IMR-90 (cell line): ENCODE measurements around the gene ROBO1. TPM values are rescaled to one million over a fixed set of nuclear protein-coding genes. Genes with fewer than 3 reads are reported as not detected.
A peak's percentile ranks its signal among the peaks of the same experiment; 100 is the strongest.

Experiments
- ATAC-seq: fragments of 200-7000 bp; cut with Tn5 transposase; 2 replicates; pipeline ENCODE4 v1.9.1; 2020; ENCODE audit warnings: low read depth, mild to moderate bottlenecking, moderate library complexity
- BruUV-seq: library from RNA; stranded (reverse); fragments of 400-500 nt; replicated peaks from 2 replicates; lab custom pipeline; 2021; lab: Mats Ljungman, UMichigan
- CTCF ChIA-PET: fragments of 300-600 bp; formaldehyde crosslinking; extraction: SDS; loops from one replicate; lab custom pipeline; 2021; ENCODE audit warnings: antibody characterized with exemption; lab: Yijun Ruan, JAX
- POLR2A ChIA-PET: fragments of 300-600 bp; sonication (Branson Sonifier 250); formaldehyde crosslinking; loops from one replicate; lab custom pipeline; 2022; ENCODE audit warnings: antibody characterized with exemption; ENCODE audit not compliant: unreplicated experiment; lab: Charles Lee
- DNase-seq: peaks from one replicate; pipeline ENCODE4 v3.0.0; 2013
- H2AFZ ChIP-seq: replicated peaks from 2 replicates; pipeline ENCODE3; 2013; ENCODE audit warnings: low read length, mild to moderate bottlenecking; ENCODE audit not compliant: poor library complexity
- H2AK5ac ChIP-seq: 2 replicates; pipeline ENCODE4 v1.6.1; 2013; ENCODE audit warnings: low read depth, low read length, inconsistent platforms
- H2AK9ac ChIP-seq: replicated peaks from 2 replicates; pipeline ENCODE3; 2013; ENCODE audit warnings: mild to moderate bottlenecking, low read depth, low read length, moderate library complexity; ENCODE audit not compliant: poor library complexity
- H2BK120ac ChIP-seq: 2 replicates; pipeline ENCODE4 v1.6.1; 2013; ENCODE audit warnings: low read depth, low read length, inconsistent platforms
- H2BK15ac ChIP-seq: 3 replicates; pipeline ENCODE4 v1.6.1; 2013; ENCODE audit warnings: low read depth, low read length, inconsistent platforms
- H2BK20ac ChIP-seq: 2 replicates; pipeline ENCODE4 v1.6.1; 2013; ENCODE audit warnings: low read depth, mild to moderate bottlenecking, inconsistent platforms, low read length, moderate library complexity
- H2BK5ac ChIP-seq: 2 replicates; pipeline ENCODE4 v1.6.1; 2013; ENCODE audit warnings: mild to moderate bottlenecking, low read depth, low read length, inconsistent platforms; ENCODE audit not compliant: poor library complexity, severe bottlenecking
- H3K14ac ChIP-seq: replicated peaks from 2 replicates; pipeline ENCODE4 v1.6.1; 2013; ENCODE audit warnings: low read depth, low read length, inconsistent platforms
- H3K18ac ChIP-seq: 2 replicates; pipeline ENCODE4 v1.6.1; 2013; ENCODE audit warnings: low read depth, low read length, control low read depth
- H3K23ac ChIP-seq: 2 replicates; pipeline ENCODE4 v1.6.1; 2013; ENCODE audit warnings: low read depth, low read length, inconsistent platforms
- H3K27ac ChIP-seq: 2 replicates; pipeline ENCODE4 v1.5.1; 2013; ENCODE audit warnings: mild to moderate bottlenecking, control low read depth, low read length; ENCODE audit not compliant: insufficient read depth
- H3K27me3 ChIP-seq: 2 replicates; pipeline ENCODE4 v1.6.1; 2013; ENCODE audit warnings: low read length; ENCODE audit not compliant: control insufficient read depth, insufficient read depth
- H3K36me3 ChIP-seq: 2 replicates; pipeline ENCODE4 v1.6.1; 2013; ENCODE audit warnings: low read length, mixed read lengths; ENCODE audit not compliant: control insufficient read depth, insufficient read depth
- H3K4ac ChIP-seq: 2 replicates; pipeline ENCODE4 v1.6.1; 2013; ENCODE audit warnings: low read depth, low read length, inconsistent platforms
- H3K4me1 ChIP-seq: 2 replicates; pipeline ENCODE4 v1.6.1; 2013; ENCODE audit warnings: low read length, mixed read lengths; ENCODE audit not compliant: control insufficient read depth, insufficient read depth
- H3K4me2 ChIP-seq: 2 replicates; pipeline ENCODE4 v1.6.1; 2013; ENCODE audit warnings: low read depth, mild to moderate bottlenecking, control low read depth, low read length, moderate library complexity
- H3K4me3 ChIP-seq: 2 replicates; pipeline ENCODE4 v1.5.1; 2013; ENCODE audit warnings: low read depth, mild to moderate bottlenecking, control low read depth, low read length, moderate library complexity; ENCODE audit not compliant: insufficient read depth
- H3K56ac ChIP-seq: 2 replicates; pipeline ENCODE4 v1.6.1; 2013; ENCODE audit warnings: low read length, inconsistent platforms; ENCODE audit not compliant: insufficient read depth; ENCODE audit errors: extremely low read depth
- H3K79me1 ChIP-seq, 2 experiments: 2 replicates each; pipeline ENCODE4 v1.6.1; 2013; ENCODE audit warnings: low read length in 2 of 2, inconsistent platforms in 1 of 2, low read depth in 1 of 2
- H3K9ac ChIP-seq: 2 replicates; pipeline ENCODE4 v1.6.1; 2013; ENCODE audit warnings: low read depth, low read length, control low read depth
- H3K9me1 ChIP-seq: 2 replicates; pipeline ENCODE4 v1.6.1; 2013; ENCODE audit warnings: low read length, inconsistent platforms; ENCODE audit not compliant: insufficient read depth
- H3K9me3 ChIP-seq: 2 replicates; pipeline ENCODE4 v1.6.1; 2013; ENCODE audit warnings: low read length; ENCODE audit not compliant: control insufficient read depth, insufficient read depth
- H4K20me1 ChIP-seq: 2 replicates; pipeline ENCODE4 v1.6.1; 2013; ENCODE audit warnings: low read length, inconsistent platforms; ENCODE audit not compliant: insufficient read depth
- H4K5ac ChIP-seq: 2 replicates; pipeline ENCODE4 v1.6.1; 2013; ENCODE audit warnings: mild to moderate bottlenecking, low read depth, low read length, control low read depth
- H4K8ac ChIP-seq, 2 experiments: 2 replicates each; pipeline ENCODE4 v1.6.1; 2013; ENCODE audit warnings: low read depth in 2 of 2, low read length in 2 of 2, control low read depth in 1 of 2, inconsistent platforms in 1 of 2
- H4K91ac ChIP-seq: 2 replicates; pipeline ENCODE4 v1.6.1; 2013; ENCODE audit warnings: low read depth, low read length, inconsistent platforms; ENCODE audit not compliant: insufficient read depth
- BHLHE40 ChIP-seq: fragments of 150-350 bp; IDR thresholded peaks from 2 replicates; pipeline ENCODE4 v1.6.1; 2016; ENCODE audit warnings: mild to moderate bottlenecking, low read depth, low read length
- CEBPB ChIP-seq: IDR thresholded peaks from 2 replicates; pipeline ENCODE4 v1.6.1; 2012; ENCODE audit warnings: low read depth, low read length, improper control_type of control experiment
- CHD1 ChIP-seq: IDR thresholded peaks from 2 replicates; pipeline ENCODE4 v1.6.1; 2012; ENCODE audit warnings: low read depth, low read length, improper control_type of control experiment
- ELK1 ChIP-seq: fragments of 150-350 bp; IDR thresholded peaks from 2 replicates; pipeline ENCODE4 v1.6.1; 2016; ENCODE audit warnings: low read depth, mild to moderate bottlenecking, low read length, moderate library complexity, borderline replicate concordance
- FOS ChIP-seq: fragments of 150-350 bp; IDR thresholded peaks from 2 replicates; pipeline ENCODE4 v1.6.1; 2016; ENCODE audit warnings: low read depth, low read length
- MAFK ChIP-seq: IDR thresholded peaks from 2 replicates; pipeline ENCODE4 v1.6.1; 2012; ENCODE audit warnings: low read depth, low read length, improper control_type of control experiment
- MXI1 ChIP-seq: IDR thresholded peaks from 2 replicates; pipeline ENCODE4 v1.6.1; 2012; ENCODE audit warnings: low read depth, mild to moderate bottlenecking, low read length, moderate library complexity, borderline replicate concordance
- POLR2A ChIP-seq: IDR thresholded peaks from 2 replicates; pipeline ENCODE4 v1.6.1; 2012; ENCODE audit warnings: mild to moderate bottlenecking, low read depth, low read length
- RAD21 ChIP-seq: IDR thresholded peaks from 2 replicates; pipeline ENCODE4 v1.6.1; 2012; ENCODE audit warnings: low read length, improper control_type of control experiment
- RCOR1 ChIP-seq: IDR thresholded peaks from 2 replicates; pipeline ENCODE4 v1.6.1; 2012; ENCODE audit warnings: mild to moderate bottlenecking, low read length, improper control_type of control experiment; ENCODE audit not compliant: insufficient replicate concordance
- RFX5 ChIP-seq: IDR thresholded peaks from 2 replicates; pipeline ENCODE4 v1.8.0; 2012; ENCODE audit warnings: low read depth, mild to moderate bottlenecking, low read length, moderate library complexity
- SMC3 ChIP-seq: fragments of 150-350 bp; IDR thresholded peaks from 2 replicates; pipeline ENCODE4 v1.6.1; 2016; ENCODE audit warnings: low read depth, mild to moderate bottlenecking, antibody characterized with exemption, low read length, moderate library complexity
- USF2 ChIP-seq: fragments of 150-350 bp; IDR thresholded peaks from 2 replicates; pipeline ENCODE4 v1.6.1; 2017; ENCODE audit warnings: mild to moderate bottlenecking, antibody characterized with exemption, low read length, low read depth
- WGBS, 2 experiments: methylation state at CpG; one replicate each; pipeline versions ENCODE4 v1.1.5 to v1.1.7; 2013; ENCODE audit warnings: missing lambda C conversion rate in 2 of 2; ENCODE audit not compliant: insufficient read length in 1 of 2; ENCODE audit errors: extremely low coverage in 2 of 2; 5-methylcytosine and 5-hydroxymethylcytosine counted together
- dilution Hi-C: fragments of 300-500 bp; cut with HindIII; formaldehyde crosslinking; loops from one replicate; pipeline ENCODE4 v1.14.3; 2018; ENCODE audit warnings: low sequenced_read_pairs; ENCODE audit not compliant: unreplicated experiment
- in situ Hi-C: fragments of 300-500 bp; cut with MboI; formaldehyde crosslinking; loops from 3 replicates; pipeline ENCODE4 v1.14.3; 2019; ENCODE audit warnings: low sequenced_read_pairs, inconsistent platforms, mixed read lengths
- intact Hi-C: fragments of 100-400 bp; cut with micrococcal nuclease; formaldehyde crosslinking; loops from 2 replicates; pipeline ENCODE4 v1.10.0; 2022
- polyA plus RNA-seq, 3 experiments: library from polyadenylated mRNA; depleted of rRNA; stranded (reverse); fragments of >200 nt; gene quantifications; 2 replicates each; pipeline ENCODE4 v1.2.3, GENCODE V29; 2012; ENCODE audit warnings: low replicate concordance in 1 of 3
- total RNA-seq: library from RNA; depleted of rRNA; stranded (reverse); fragments of >200 nt; gene quantifications from 2 replicates; pipeline ENCODE4 v1.2.3, GENCODE V29; 2012
- TF ChIP-seq, protein P1 (sequence below): conservative IDR thresholded peaks from 2 replicates; pipeline ENCODE4 v1.5.1; 2012; ENCODE audit warnings: mild to moderate bottlenecking, low read depth, low read length, improper control_type of control experiment

ROBO1 gene
- total and polyA plus RNA-seq, 2 of the 4 experiments (the other 2 are of a cell fraction): 24.1 to 53.9 TPM

DNA sequence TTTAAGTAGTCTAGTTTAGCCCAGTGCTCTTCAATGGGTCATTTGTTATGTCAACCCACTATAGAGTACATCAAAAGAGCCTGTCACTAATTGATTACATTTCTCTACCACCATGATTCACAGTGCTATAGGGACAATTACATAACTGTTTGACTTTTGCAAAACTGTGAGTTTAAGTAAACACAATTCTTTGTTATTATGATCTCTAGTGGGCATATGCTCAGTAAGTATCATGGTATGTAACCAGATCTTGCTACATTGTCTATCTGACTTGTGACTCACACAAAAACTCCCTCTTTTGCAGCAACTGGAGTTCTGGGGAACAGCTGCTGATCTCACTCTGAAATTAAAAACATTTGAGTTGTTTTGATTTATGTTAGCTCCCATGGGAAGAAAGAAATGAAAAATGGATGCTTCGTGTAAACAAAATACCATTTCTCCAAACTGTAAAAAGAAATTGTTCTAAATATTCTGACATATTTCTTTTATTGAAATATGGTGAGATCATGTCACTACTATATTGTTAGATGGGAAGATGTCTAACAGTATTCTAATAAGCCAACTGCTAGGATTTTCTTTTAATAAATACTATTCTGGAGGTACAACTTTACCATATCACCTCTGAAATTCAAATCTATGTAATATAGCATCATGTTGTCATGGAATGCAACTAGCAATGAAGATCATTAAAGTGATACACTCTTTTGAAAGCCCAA lies 470.4 kb downstream of the ROBO1 start (continued):
- TF ChIP-seq CEBPB: peak; percentile 95

- Histone ChIP-seq H3K4me2 (no peak overlapping the region), H3K4me3 (no peak overlapping the region), H2BK20ac (no peak overlapping the region), H4K91ac (no peak overlapping the region), H3K23ac (no peak overlapping the region), H2AK5ac (no peak overlapping the region), H3K56ac (no peak overlapping the region), H3K9me3 (no peaks in the 10 kb centered on the region), H3K9me1 (no peaks in the 10 kb centered on the region), H3K79me1 (no peaks in the 10 kb centered on the region), H3K4ac (no peak overlapping the region), H3K27ac (no peak overlapping the region), H3K36me3 (no peaks in the 10 kb centered on the region), H2AFZ (no peak overlapping the region), H3K9ac (no peak overlapping the region), H2BK120ac (no peak overlapping the region), H2BK5ac (no peak overlapping the region), H3K4me1 (no peaks in the 10 kb centered on the region), H2AK9ac (no peak overlapping the region), H4K5ac (no peak overlapping the region), H2BK15ac (no peak overlapping the region), H3K18ac (no peak overlapping the region), H3K14ac (no peak overlapping the region), H4K20me1 (no peaks in the 10 kb centered on the region), H3K27me3 (no peaks in the 10 kb centered on the region), H4K8ac (no peak overlapping the region)
- TF ChIP-seq RFX5 (no peak), RCOR1 (no peak), CHD1 (no peak), MXI1 (no peak), USF2 (no peak), POLR2A (no peak), MAFK (no peak), BHLHE40 (no peak), RAD21 (no peak), FOS (no peak), SMC3 (no peak), ELK1 (no peak), CEBPB (no peak)
- TF ChIP-seq, protein P1, sequence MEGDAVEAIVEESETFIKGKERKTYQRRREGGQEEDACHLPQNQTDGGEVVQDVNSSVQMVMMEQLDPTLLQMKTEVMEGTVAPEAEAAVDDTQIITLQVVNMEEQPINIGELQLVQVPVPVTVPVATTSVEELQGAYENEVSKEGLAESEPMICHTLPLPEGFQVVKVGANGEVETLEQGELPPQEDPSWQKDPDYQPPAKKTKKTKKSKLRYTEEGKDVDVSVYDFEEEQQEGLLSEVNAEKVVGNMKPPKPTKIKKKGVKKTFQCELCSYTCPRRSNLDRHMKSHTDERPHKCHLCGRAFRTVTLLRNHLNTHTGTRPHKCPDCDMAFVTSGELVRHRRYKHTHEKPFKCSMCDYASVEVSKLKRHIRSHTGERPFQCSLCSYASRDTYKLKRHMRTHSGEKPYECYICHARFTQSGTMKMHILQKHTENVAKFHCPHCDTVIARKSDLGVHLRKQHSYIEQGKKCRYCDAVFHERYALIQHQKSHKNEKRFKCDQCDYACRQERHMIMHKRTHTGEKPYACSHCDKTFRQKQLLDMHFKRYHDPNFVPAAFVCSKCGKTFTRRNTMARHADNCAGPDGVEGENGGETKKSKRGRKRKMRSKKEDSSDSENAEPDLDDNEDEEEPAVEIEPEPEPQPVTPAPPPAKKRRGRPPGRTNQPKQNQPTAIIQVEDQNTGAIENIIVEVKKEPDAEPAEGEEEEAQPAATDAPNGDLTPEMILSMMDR: no peak
- dilution Hi-C loops: no loop called here
- BruUV-seq: no TSS peak
- in situ Hi-C loops: no loop called here
- DNase-seq (peak; percentile 63), ATAC-seq (no peak)
- POLR2A ChIA-PET: no interaction called here
- WGBS, 2 experiments: no CpG with 5 or more reads among the region's 3 CpGs
- CTCF ChIA-PET: no interaction called here
- intact Hi-C loops: no loop called here
These were observed 480.9 kb downstream of the ROBO1 start for GRCh38 chr3:79286882-79287281.
